ENCODE data around the gene ELF3.
"Not testable (repeated sequence)": the region's sequence is repeated elsewhere in the genome, so short reads cannot be mapped to it uniquely, and the experiment has no call there.

Gene ELF3

DNA sequence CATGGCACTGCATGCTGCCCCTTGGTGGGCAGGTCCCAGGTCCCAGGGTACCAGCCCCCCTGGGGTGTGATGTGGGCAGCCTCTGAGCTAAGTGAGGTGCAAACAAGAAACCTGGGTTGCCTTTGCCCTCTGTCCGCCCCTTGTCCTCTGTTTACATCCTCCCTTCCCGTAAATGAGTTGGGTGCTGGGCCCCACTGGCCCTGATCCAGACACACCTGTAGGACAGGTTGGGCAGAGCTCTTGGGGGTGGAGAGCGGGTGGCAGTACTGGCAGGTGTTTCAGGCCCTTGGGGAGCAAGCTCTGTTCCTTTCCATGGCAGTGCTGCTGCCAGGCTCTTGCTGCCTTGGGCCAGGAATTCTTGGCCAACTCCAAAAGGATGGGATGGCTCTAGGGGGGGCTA is 35.8 kb downstream of the ELF3 start:
- DNase-seq (ENCODE audit: low spot score): no peak
- in situ Hi-C loops (cut with MboI; ENCODE audit: low pct_unique_long_range_greater_than_20kb, low sequenced_read_pairs, unreplicated experiment): no loop called here
- TF ChIP-seq, protein P1, sequence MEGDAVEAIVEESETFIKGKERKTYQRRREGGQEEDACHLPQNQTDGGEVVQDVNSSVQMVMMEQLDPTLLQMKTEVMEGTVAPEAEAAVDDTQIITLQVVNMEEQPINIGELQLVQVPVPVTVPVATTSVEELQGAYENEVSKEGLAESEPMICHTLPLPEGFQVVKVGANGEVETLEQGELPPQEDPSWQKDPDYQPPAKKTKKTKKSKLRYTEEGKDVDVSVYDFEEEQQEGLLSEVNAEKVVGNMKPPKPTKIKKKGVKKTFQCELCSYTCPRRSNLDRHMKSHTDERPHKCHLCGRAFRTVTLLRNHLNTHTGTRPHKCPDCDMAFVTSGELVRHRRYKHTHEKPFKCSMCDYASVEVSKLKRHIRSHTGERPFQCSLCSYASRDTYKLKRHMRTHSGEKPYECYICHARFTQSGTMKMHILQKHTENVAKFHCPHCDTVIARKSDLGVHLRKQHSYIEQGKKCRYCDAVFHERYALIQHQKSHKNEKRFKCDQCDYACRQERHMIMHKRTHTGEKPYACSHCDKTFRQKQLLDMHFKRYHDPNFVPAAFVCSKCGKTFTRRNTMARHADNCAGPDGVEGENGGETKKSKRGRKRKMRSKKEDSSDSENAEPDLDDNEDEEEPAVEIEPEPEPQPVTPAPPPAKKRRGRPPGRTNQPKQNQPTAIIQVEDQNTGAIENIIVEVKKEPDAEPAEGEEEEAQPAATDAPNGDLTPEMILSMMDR (IDR thresholded peaks at IDR 0.05; ENCODE audit: extremely low read depth, insufficient read depth, missing control alignments): no peak

GRCh38 chr1:202046748-202047708 is 36.6 kb downstream of the ELF3 start:
- in situ Hi-C loops (cut with MboI; ENCODE audit: low pct_unique_long_range_greater_than_20kb, low sequenced_read_pairs, unreplicated experiment): no loop called here
- TF ChIP-seq, protein P1 (IDR thresholded peaks at IDR 0.05; ENCODE audit: extremely low read depth, insufficient read depth, missing control alignments): no peak
- no peak for DNase-seq (ENCODE audit: low spot score)

GRCh38 chr1:202047977-202048376 is 37.6 kb downstream of the ELF3 start:
- DNase-seq (ENCODE audit: low spot score): no peak
- in situ Hi-C loops (cut with MboI; ENCODE audit: low pct_unique_long_range_greater_than_20kb, low sequenced_read_pairs, unreplicated experiment): no loop called here
- TF ChIP-seq, protein P1 (IDR thresholded peaks at IDR 0.05; ENCODE audit: extremely low read depth, insufficient read depth, missing control alignments): no peak

DNA sequence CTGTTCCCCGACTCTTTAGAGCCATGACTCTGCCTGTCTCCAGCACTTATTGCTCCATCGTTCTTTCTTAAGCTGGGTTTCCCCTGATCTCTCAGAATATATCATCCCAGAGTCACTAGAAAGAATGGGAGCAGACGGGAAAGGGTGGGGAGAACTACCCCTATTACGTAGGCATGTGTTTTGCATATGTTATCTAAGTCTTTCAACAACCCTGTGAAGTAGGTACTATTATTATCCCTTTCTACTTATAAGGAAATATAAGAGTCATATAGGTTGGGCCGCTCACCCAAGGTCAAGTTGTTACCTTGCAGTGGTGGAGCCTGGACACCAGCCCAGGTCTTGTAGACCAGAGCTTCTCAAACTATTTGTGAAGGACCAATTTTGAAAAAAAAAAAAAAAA is 38.7 kb downstream of the ELF3 start:
- TF ChIP-seq, protein P1 (IDR thresholded peaks at IDR 0.05; ENCODE audit: extremely low read depth, insufficient read depth, missing control alignments): no peak
- in situ Hi-C loops (cut with MboI; ENCODE audit: low pct_unique_long_range_greater_than_20kb, low sequenced_read_pairs, unreplicated experiment): no loop called here
- DNase-seq (ENCODE audit: low spot score): no peak

DNA sequence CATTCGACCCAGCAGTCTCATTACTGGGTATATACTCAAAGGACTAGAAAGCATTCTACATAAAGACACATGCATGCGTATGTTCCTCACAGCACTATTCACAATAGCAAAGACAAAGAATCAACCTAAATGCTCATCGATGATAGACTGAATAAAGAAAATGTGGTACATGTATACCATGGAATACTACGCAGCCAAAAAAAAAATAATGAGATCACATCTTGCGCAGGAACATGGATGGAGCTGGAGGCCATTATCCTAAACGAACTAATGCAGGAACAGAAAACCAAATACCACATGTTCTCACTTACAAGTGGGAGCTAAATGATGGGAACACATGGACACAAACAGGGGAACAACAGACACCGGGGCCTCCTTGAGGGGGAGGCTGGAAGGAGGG is 43.7 kb downstream of the ELF3 start:
- TF ChIP-seq, protein P1 (IDR thresholded peaks at IDR 0.05; ENCODE audit: extremely low read depth, insufficient read depth, missing control alignments): no peak
- DNase-seq (ENCODE audit: low spot score): no peak
- in situ Hi-C loops (cut with MboI; ENCODE audit: low pct_unique_long_range_greater_than_20kb, low sequenced_read_pairs, unreplicated experiment): no loop called here

DNA sequence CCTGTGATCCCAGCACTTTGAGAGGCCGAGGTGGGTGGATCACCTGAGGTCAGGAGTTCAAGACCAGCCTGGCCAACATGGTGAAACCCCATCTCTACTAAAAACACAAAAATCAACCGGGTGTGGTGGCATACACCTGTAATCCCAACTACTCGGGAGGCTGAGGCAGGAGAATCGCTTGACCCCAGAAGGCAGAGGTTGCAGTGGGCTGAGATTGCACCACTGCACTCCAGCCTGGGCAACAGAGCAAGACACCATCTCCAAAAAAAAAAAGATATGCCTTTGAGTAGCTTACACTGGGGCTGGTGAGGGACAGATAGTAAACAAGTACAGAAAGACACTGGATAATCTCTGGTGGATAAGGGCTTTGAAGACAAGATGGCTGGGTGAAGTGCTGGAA is 44.3 kb downstream of the ELF3 start:
- DNase-seq (ENCODE audit: low spot score); in situ Hi-C loops (cut with MboI; ENCODE audit: low pct_unique_long_range_greater_than_20kb, low sequenced_read_pairs, unreplicated experiment): not testable (repeated sequence)

GRCh38 chr1:202056644-202057334 is 46.4 kb downstream of the ELF3 start:
- TF ChIP-seq, protein P1 (IDR thresholded peaks at IDR 0.05; ENCODE audit: extremely low read depth, insufficient read depth, missing control alignments): no peak
- in situ Hi-C loops (cut with MboI; ENCODE audit: low pct_unique_long_range_greater_than_20kb, low sequenced_read_pairs, unreplicated experiment): no loop called here
- no peak for DNase-seq (ENCODE audit: low spot score)

- in situ Hi-C loops (cut with MboI; ENCODE audit: low pct_unique_long_range_greater_than_20kb, low sequenced_read_pairs, unreplicated experiment); DNase-seq (ENCODE audit: low spot score): not testable (repeated sequence)
Measured at GRCh38 chr1:202057335-202057704, 46.9 kb downstream of the ELF3 start.

Data from GM13977 (cell line).